HepG2 (cell line): Measurements from ENCODE around the gene SAXO2. TPM values are rescaled to one million over a fixed set of nuclear protein-coding genes. Genes with fewer than 3 reads are reported as not detected.
"Not testable (repeated sequence)": the region's sequence is repeated elsewhere in the genome, so short reads cannot be mapped to it uniquely, and the experiment has no call there.

Experiments
- ATAC-seq: fragments of 200-7000 bp; cut with Tn5 transposase; 3 replicates; pipeline ENCODE4 v1.9.1; 2020; ENCODE audit warnings: mild to moderate bottlenecking, moderate library complexity
- BruUV-seq: library from RNA; stranded (reverse); fragments of 400-500 nt; replicated peaks from 2 replicates; lab custom pipeline; 2021; lab: Mats Ljungman, UMichigan
- CTCF ChIA-PET: fragments of 300-600 bp; formaldehyde crosslinking; extraction: SDS; loops from one replicate; lab custom pipeline; 2021; ENCODE audit warnings: low total read pairs, inconsistent platforms, low intra/inter-chr PET ratio; lab: Yijun Ruan, JAX
- POLR2A ChIA-PET: fragments of 350-600 bp; sonication (Branson Sonifier 250); formaldehyde crosslinking; loops from one replicate; lab custom pipeline; 2020; ENCODE audit warnings: antibody characterized with exemption, inconsistent platforms; lab: Yijun Ruan, JAX
- DNase-seq: peaks from one replicate; pipeline ENCODE4 v3.0.0-alpha.2; 2015; ENCODE audit warnings: low spot score
- FAIRE-seq: peaks from 3 replicates; lab custom pipeline; 2011; peaks lifted over from hg19 to GRCh38; lab: Jason Lieb, UNC
- H2AFZ ChIP-seq: one replicate; pipeline ENCODE4 v1.6.1; 2011; ENCODE audit warnings: low read length, inconsistent platforms
- H3K27ac ChIP-seq: fragments of 300-600 bp; 3 replicates; pipeline ENCODE4 v1.8.0; 2011; ENCODE audit warnings: mixed run types, mild to moderate bottlenecking, mixed read lengths, low read length, inconsistent platforms; ENCODE audit not compliant: insufficient read depth; ENCODE audit errors: extremely low read length
- H3K27me3 ChIP-seq, 2 experiments: fragments of 200-600 bp in 1 of 2; 2 replicates in 1 of 2; 3 replicates in 1 of 2; pipeline versions ENCODE4 v1.6.0 to v1.8.0; 2011; ENCODE audit warnings: low read length in 2 of 2, mild to moderate bottlenecking in 2 of 2, moderate library complexity in 2 of 2, inconsistent platforms in 1 of 2; ENCODE audit not compliant: insufficient read depth in 2 of 2, control insufficient read depth in 1 of 2
- H3K36me3 ChIP-seq, 2 experiments: fragments of 200-600 bp in 1 of 2; replicated peaks in 1 of 2; 2 replicates in 1 of 2; 3 replicates in 1 of 2; pipeline versions ENCODE4 v1.5.1 to v1.8.0; 2011; ENCODE audit warnings: low read length in 2 of 2, inconsistent platforms in 1 of 2; ENCODE audit not compliant: insufficient read depth in 2 of 2, control insufficient read depth in 1 of 2
- H3K4me1 ChIP-seq: 2 replicates; pipeline ENCODE4 v1.5.1; 2012; ENCODE audit warnings: low read length, inconsistent platforms; ENCODE audit not compliant: insufficient read depth
- H3K4me2 ChIP-seq: 2 replicates; pipeline ENCODE4 v1.6.0; 2011; ENCODE audit warnings: low read depth, low read length, inconsistent platforms
- H3K4me3 ChIP-seq, 3 experiments: fragments of 200-600 bp in 1 of 3; sonication (generic), shearing (Covaris generic) in 1 of 3; replicated peaks in 1 of 3; 2 replicates each; pipeline ENCODE4 v1.5.1; 2011 to 2016; ENCODE audit warnings: low read length in 3 of 3, inconsistent platforms in 2 of 3, low read depth in 2 of 3, mild to moderate bottlenecking in 2 of 3, control low read depth in 1 of 3, mixed read lengths in 1 of 3; ENCODE audit not compliant: insufficient read depth in 1 of 3
- H3K79me2 ChIP-seq: one replicate; pipeline ENCODE4 v1.6.1; 2011; ENCODE audit warnings: low read length, inconsistent platforms; ENCODE audit not compliant: insufficient read depth
- H3K9ac ChIP-seq: 2 replicates; pipeline ENCODE4 v1.6.0; 2011; ENCODE audit warnings: mild to moderate bottlenecking, low read depth, low read length, inconsistent platforms; ENCODE audit not compliant: insufficient read depth
- H3K9me3 ChIP-seq: 2 replicates; pipeline ENCODE4 v1.5.1; 2012; ENCODE audit warnings: mild to moderate bottlenecking, low read length
- H4K20me1 ChIP-seq: 2 replicates; pipeline ENCODE4 v1.6.0; 2011; ENCODE audit warnings: inconsistent platforms, mild to moderate bottlenecking, low read length, moderate library complexity; ENCODE audit not compliant: insufficient read depth
- KLF6 ChIP-seq: IDR thresholded peaks from 2 replicates; pipeline ENCODE4 v1.8.0; 2016; ENCODE audit warnings: missing biosample characterization, missing genetic modification reagents
- MED13 ChIP-seq: sonication (generic); formaldehyde crosslinking; IDR thresholded peaks from 2 replicates; pipeline ENCODE4 v1.5.0; 2020; ENCODE audit warnings: missing genetic modification reagents
- NCOA1 ChIP-seq: sonication (generic); formaldehyde crosslinking; IDR thresholded peaks from 2 replicates; pipeline ENCODE4 v1.9.0; 2021; ENCODE audit warnings: missing genetic modification reagents
- SPEN ChIP-seq: sonication (generic); formaldehyde crosslinking; IDR thresholded peaks from 2 replicates; pipeline ENCODE4 v1.5.1; 2020; ENCODE audit warnings: low read depth, mild to moderate bottlenecking, missing genetic modification reagents
- WGBS: methylation state at CpG from one replicate; pipeline ENCODE4 v1.1.6; 2017; ENCODE audit warnings: low lambda C conversion rate; 5-methylcytosine and 5-hydroxymethylcytosine counted together
- in situ Hi-C: cut with HindIII; loops from 2 replicates; pipeline ENCODE4 v1.10.0; 2017; ENCODE audit warnings: low pct_unique_long_range_greater_than_20kb; ENCODE audit not compliant: extremely low pct_ligation_motif_present
- intact Hi-C: fragments of 100-400 bp; cut with micrococcal nuclease; formaldehyde crosslinking; loops from one replicate; pipeline ENCODE4 v1.10.0; 2022; ENCODE audit not compliant: unreplicated experiment
- polyA plus RNA-seq, 8 experiments: library from polyadenylated mRNA; depleted of rRNA in 3 of 8; stranded (reverse) in 7 of 8; unstranded in 1 of 8; fragments of >200 nt; fragmentation: Illumina TruSeq in 4 of 8; extraction: Trizol in 4 of 8; gene quantifications; 2 replicates each; pipeline versions ENCODE4 v1.2.1 to v1.2.3, GENCODE V29; 2011 to 2016; ENCODE audit warnings: low read depth in 4 of 8, missing spikeins in 1 of 8, mixed read lengths in 1 of 8; ENCODE audit not compliant: insufficient read depth in 1 of 8
- total RNA-seq, 5 experiments: library from RNA; depleted of rRNA; stranded (reverse); fragments of >200 nt; fragmentation: Illumina TruSeq; extraction: Trizol; gene quantifications; 2 replicates each; pipeline ENCODE4 v1.2.3, GENCODE V29; 2016; ENCODE audit warnings: low read depth in 1 of 5

SAXO2 gene
- total and polyA plus RNA-seq, 2 of the 13 experiments (the other 11 are each of a cell fraction or from before 2014, with no cell fraction given): 0.01 to 1.5 TPM

DNA sequence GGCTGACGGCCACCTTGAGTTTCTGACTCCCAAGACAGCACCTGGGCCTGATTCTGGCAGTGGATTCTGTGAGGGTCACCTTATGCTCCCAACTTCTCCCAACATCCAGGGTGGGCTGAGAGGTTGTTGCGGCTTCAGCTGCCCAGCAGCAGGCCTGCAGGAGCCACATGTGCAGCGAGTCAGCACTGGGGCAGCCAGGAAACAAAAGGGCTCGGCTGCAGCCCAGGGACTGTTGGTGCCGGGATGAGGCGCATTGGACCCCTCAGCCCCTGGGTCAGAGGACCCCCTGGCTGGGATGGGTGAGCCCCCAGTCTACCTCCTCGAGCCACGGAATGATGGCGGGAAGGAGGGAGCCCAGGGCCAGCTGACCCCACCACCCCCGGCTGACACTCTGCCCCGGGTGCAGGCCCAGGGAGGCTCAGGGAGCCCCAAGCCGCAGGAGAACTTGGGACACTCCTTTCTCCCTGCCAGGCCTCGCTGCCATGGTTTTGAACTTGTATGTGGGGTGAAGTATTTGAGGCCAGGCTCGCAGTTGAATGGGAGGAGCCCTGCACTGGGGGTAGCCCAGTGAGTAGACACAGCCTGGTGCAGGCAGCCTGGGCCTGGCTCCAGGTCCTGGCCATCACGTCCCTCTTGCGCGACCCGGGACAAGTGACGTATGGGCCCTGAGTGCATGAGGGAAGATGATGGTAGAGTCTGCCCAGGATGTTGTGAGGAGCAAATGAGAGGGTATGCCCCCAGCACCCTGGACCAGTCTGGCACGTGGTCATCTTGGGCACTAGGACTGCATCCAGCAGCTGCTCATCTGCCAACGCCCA is 51.5 kb downstream of the SAXO2 start:
- 0% methylated on average over 1 of the region's 21 CpGs for WGBS
- in situ Hi-C loops, intact Hi-C loops: not testable (repeated sequence)

DNA sequence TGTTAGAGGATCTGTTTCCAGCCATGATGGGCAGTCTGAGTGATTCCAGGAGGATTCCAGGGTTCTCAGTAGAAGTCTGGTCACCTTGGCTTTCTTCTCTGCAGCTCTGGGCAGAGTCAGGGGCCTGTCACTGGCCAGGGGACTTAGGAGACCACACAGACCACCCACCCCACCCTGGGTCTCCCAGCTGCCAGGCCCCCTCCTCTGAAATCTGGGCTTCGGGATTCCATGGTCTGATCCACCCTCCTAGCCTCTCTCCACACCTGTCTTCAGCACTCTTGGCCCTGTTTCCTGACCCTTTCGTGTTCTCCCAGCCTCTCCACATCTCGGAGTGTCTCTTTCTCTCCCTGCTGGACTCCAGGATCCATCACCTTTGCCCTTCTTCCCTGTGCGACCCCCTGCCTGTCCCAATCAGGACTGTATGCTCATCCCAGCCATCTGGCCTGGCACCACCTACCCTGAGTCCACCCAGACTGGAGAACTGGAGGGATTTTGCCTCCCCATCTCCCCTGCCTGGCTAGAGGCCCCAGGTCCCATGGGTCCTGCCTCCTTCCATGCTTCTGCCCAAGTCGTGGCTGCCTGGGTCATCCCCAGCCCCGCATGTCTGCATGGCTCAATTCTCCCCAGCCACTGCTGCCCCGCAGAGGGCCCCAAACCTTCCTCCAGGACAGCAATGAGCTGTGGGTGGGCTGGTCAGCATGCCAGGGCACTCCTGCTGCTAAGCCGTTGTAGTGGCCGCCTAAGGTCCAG is 52.3 kb downstream of the SAXO2 start:
- H3K36me3 ChIP-seq: no peaks in the 10 kb centered on the region
- peaks cover 0 to 12% of the 10 kb centered on the region in 2 experiments; a peak in 3 of 5 replicates for H3K27me3 ChIP-seq
- in situ Hi-C loops: no loop called here
- no peak for FAIRE-seq
- intact Hi-C loops: no loop called here
- no peaks in the 10 kb centered on the region for H4K20me1 ChIP-seq
- no peak for DNase-seq
- TF ChIP-seq NCOA1 (CRISPR knock-in tag) (no peak), MED13 (CRISPR knock-in tag) (no peak), KLF6 (no peak), SPEN (no peak)
- TF ChIP-seq, all 625 proteins: peak for 0
- no peak overlapping the region for H3K4me2 ChIP-seq
- no peak overlapping the region for H2AFZ ChIP-seq
- ATAC-seq: no peak
- no peaks in the 10 kb centered on the region for H3K9me3 ChIP-seq
- H3K9ac ChIP-seq: no peak overlapping the region
- H3K79me2 ChIP-seq: no peaks in the 10 kb centered on the region
- POLR2A ChIA-PET: no interaction called here
- H3K4me1 ChIP-seq: no peaks in the 10 kb centered on the region
- CTCF ChIA-PET: no interaction called here
- WGBS: 7% methylated on average over 8 of the region's 9 CpGs
- H3K4me3 ChIP-seq: no peak overlapping the region
- BruUV-seq: no TSS peak
- no peak overlapping the region for H3K27ac ChIP-seq

More for the DNA sequence above, 51.5 kb downstream of the SAXO2 start:
- H3K4me3 ChIP-seq, H3K79me2 ChIP-seq, ATAC-seq, CTCF ChIA-PET, H3K36me3 ChIP-seq, H3K4me1 ChIP-seq, H3K27ac ChIP-seq, DNase-seq, H3K4me2 ChIP-seq, POLR2A ChIA-PET, H2AFZ ChIP-seq, H3K9me3 ChIP-seq, H3K9ac ChIP-seq, FAIRE-seq, H4K20me1 ChIP-seq, BruUV-seq: not testable (repeated sequence)
- peaks cover 0 to 12% of the 10 kb centered on the region in 2 experiments; a peak in 3 of 5 replicates for H3K27me3 ChIP-seq
